Frontal cortex (tissue), 4 donors: Measurements from ENCODE around the gene POLR2J3. TPM values are rescaled to one million over a fixed set of nuclear protein-coding genes. Genes with fewer than 3 reads are reported as not detected.
"Not testable (repeated sequence)": the region's sequence is repeated elsewhere in the genome, so short reads cannot be mapped to it uniquely, and the experiment has no call there.

ENCODE experiments used
- DNase-seq, 2 donors: peaks; one replicate each; pipeline ENCODE4 v3.0.0; 2012; ENCODE audit warnings: low spot score in 2 of 2
- FAIRE-seq: peaks from 2 replicates; lab custom pipeline; 2012; peaks lifted over from hg19 to GRCh38; lab: Jason Lieb, UNC
- total RNA-seq: library from RNA; depleted of rRNA; stranded (reverse); fragments of >200 nt; gene quantifications from one replicate; pipeline ENCODE4 v1.2.3, GENCODE V29; 2014
- donor health status: control.
- donor health status: control.
- donor health status: control.

POLR2J3 gene
- total RNA-seq, 1 donor from 2014 or later, result 21.2 TPM

- DNase-seq, FAIRE-seq: not testable (repeated sequence)
Observed at GRCh38 chr7:102531583-102531982, 40.8 kb downstream of the POLR2J3 start.

DNA sequence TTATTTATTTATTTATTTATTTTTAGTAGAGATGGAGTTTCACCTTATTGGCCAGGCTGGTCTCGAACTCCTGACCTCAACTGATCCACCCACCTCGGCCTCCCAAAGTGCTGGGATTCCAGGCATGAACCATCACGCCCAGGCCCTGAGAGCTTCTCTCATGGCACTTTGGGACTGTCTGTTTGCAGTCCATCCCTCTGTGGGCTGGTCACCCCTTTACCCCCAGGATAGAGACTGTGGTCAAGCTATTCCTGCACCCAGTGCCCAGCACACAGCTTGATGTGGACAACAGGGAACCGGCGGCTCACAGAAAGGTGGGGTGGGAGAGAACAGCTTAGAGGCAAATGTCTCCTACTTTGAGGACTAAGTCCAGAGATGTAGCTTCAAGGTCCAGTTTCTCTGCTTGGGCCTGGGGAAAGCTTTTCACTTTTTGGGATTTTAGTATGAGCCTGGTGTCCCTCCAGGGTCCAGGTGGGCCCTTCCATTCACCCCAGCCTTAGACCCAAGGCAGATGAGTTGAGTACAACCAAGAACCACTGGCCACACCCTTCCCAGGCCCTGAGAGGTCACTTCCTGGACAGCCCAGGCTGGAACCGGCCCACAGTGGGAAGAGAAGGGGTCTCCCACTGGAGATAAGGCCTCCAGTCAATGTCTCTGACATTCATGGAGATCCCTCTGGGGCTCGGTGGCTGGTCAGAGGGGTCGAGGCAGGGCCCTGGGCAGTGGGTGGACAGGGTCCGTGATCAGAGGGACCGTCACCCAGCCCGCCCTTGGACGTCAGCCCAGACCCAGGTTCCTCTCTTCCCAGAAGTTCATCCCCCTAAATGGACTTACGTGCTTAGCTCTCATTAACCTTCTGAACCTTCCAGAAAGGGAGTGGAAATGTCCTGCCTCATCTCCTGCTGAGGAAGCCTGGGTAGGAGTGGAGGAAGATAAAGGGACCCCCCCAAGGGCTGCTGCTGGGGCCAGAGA, 44.3 kb downstream of the POLR2J3 start:
- FAIRE-seq, result not testable (repeated sequence)

DNA sequence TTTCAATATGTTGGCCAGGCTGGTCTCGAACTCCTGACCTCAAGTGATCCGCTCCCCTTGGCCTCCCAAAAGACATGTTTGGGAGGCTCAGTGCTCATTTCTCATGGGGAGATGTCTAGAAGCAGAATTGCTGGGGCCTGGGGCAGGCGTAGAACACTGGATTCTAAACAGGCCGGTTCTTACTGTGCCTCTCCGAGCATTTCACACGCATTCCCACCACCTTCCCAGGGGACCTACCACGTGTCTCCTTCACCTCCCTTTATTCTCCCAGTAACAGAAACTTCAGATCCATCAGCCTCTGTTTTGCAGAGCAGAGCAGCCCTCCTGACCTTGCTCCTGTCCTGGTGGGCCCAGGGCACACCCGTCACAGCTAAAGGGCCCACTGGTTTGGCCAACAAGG, 45.2 kb downstream of the POLR2J3 start:
- not testable (repeated sequence) for DNase-seq, FAIRE-seq

More for the DNA sequence above, 44.3 kb downstream of the POLR2J3 start:
- DNase-seq, result not testable (repeated sequence)

- DNase-seq, FAIRE-seq: not testable (repeated sequence)
Observed at GRCh38 chr7:102524803-102525202, 47.6 kb downstream of the POLR2J3 start.

GRCh38 chr7:102520797-102521196, 51.6 kb downstream of the POLR2J3 start:
- not testable (repeated sequence) for FAIRE-seq

DNA sequence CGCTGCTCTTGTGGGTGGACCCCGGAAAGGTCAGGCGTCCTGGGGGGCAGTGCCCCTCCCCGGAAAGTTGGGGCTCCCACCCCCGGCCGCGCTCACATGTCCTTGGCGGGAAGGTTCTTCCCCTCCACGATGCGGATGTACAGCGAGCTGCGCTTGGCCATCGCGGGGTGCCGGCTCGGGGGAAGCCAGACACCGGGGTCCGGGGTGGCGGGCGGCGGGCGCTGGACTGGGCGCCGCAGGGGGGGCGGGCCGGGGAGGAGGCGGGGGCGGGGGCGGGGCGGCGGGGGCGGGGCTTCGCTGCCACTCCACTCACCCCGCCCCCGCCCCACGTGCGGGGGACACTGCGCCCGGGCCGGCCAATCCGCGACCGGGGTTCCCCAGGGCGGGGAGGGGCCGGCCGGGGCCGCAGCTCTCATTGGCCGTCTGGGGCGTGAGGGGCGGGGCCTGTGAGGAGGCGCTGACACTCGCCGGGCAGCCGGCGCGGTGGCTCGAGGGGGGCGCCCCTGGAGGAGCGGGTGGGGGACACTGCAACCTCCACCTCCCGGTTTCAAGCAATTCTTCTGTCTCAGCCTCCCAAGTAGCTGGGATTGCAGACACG, 54.7 kb downstream of the POLR2J3 start, which contains the start of gene RASA4B:
RASA4B (minus strand) TSS at position 228 of the 598 bp plus-strand sequence; CDS start at position 161, 67 bp downstream.
- DNase-seq, FAIRE-seq: not testable (repeated sequence)

More at GRCh38 chr7:102520797-102521196, 51.6 kb downstream of the POLR2J3 start:
- DNase-seq, result not testable (repeated sequence)

Other genes with a start within 250 kb of the POLR2J3 start
- gene SPDYE6, start 216.1 kb downstream of the POLR2J3 start, total RNA-seq, result not detected
- 15.5 TPM for gene PRKRIP1, start 176.2 kb downstream of the POLR2J3 start, total RNA-seq
- gene ORAI2, start 139.0 kb downstream of the POLR2J3 start, total RNA-seq, result 19.2 TPM
- 16.7 TPM for gene ALKBH4, start 107.7 kb downstream of the POLR2J3 start, total RNA-seq
- 55.4 TPM for gene LRWD1, start 107.6 kb downstream of the POLR2J3 start, total RNA-seq
- 11.8 TPM for gene POLR2J, start 93.7 kb downstream of the POLR2J3 start, total RNA-seq
- 11.4 TPM for gene RASA4B, start 54.8 kb downstream of the POLR2J3 start, total RNA-seq
- 1.6 TPM for gene UPK3BL2, start 28.9 kb downstream of the POLR2J3 start, total RNA-seq
- gene SPDYE2, start 21.4 kb downstream of the POLR2J3 start, total RNA-seq, result not detected
- gene RASA4, start 44.2 kb upstream of the POLR2J3 start, total RNA-seq, result 27.3 TPM
- 9.0 TPM for gene UPK3BL1, start 70.2 kb upstream of the POLR2J3 start, total RNA-seq
- gene SPDYE2B, start 77.7 kb upstream of the POLR2J3 start, total RNA-seq, result not detected
- 1.2 TPM for gene POLR2J2, start 99.1 kb upstream of the POLR2J3 start, total RNA-seq
- 18.3 TPM for gene FAM185A, start 176.4 kb upstream of the POLR2J3 start, total RNA-seq